ENCODE measurements around the gene KCNAB3. TPM values are rescaled to one million over a fixed set of nuclear protein-coding genes. Genes with fewer than 3 reads are reported as not detected.
A peak's percentile ranks its signal among the peaks of the same experiment; 100 is the strongest.

KCNAB3 gene
- total RNA-seq, result 1 to 10 TPM in 3 of 4 donors, not detected in 1; 1.9 to 7.5 (median 2.4) TPM

GRCh38 chr17:7929158-7930023 is at the start of gene KCNAB3:
Gene KCNAB3, minus strand, starts transcription at chr17:7929856. Its CDS starts 421 bp downstream, at chr17:7929435.
- Histone ChIP-seq H3K9me3 (no peaks in the 10 kb centered on the region), H3K27ac (no peak within 1 kb of the TSS), H3K27me3 (no peaks in the 10 kb centered on the region), H3K4me3 (peak within 1 kb of the TSS; percentile 40), H3K4me1 (peaks cover 44% of the 10 kb centered on the region), H3K36me3 (no peaks in the 10 kb centered on the region)
- no peak for TF ChIP-seq CTCF (IDR thresholded peaks at IDR 0.05)
- no peak for TF ChIP-seq POLR2AphosphoS5 (IDR thresholded peaks at IDR 0.05)
- no peak for TF ChIP-seq EP300 (IDR thresholded peaks at IDR 0.05)
- TF ChIP-seq POLR2A (IDR thresholded peaks at IDR 0.05), result no peak
- WGBS, result 42% methylated on average over 41 of the region's 67 CpGs
- peak in 1 of 2 donors; percentile 58 for DNase-seq (ENCODE audit: low spot score in 2 of 2)

- DNase-seq (ENCODE audit: low spot score in 2 of 2), result no peak
- H3K27me3 ChIP-seq, result no peaks in the 10 kb centered on the region
- H3K36me3 ChIP-seq, result no peaks in the 10 kb centered on the region
- no peaks in the 10 kb centered on the region for H3K4me1 ChIP-seq
- no peak for TF ChIP-seq EP300 (IDR thresholded peaks at IDR 0.05)
- TF ChIP-seq CTCF (IDR thresholded peaks at IDR 0.05), result no peak
- no peak for TF ChIP-seq POLR2A (IDR thresholded peaks at IDR 0.05)
- TF ChIP-seq POLR2AphosphoS5 (IDR thresholded peaks at IDR 0.05), result no peak
- 80% methylated on average over 5 of the region's 5 CpGs for WGBS
- no peak overlapping the region for H3K4me3 ChIP-seq
- H3K27ac ChIP-seq, result no peak overlapping the region
- peaks cover 5% of the 10 kb centered on the region for H3K9me3 ChIP-seq
These were observed 48.1 kb upstream of the KCNAB3 start for GRCh38 chr17:7977805-7978204.

- no peak for DNase-seq (ENCODE audit: low spot score in 2 of 2)
- Histone ChIP-seq H3K4me3 (no peak overlapping the region), H3K27ac (no peak overlapping the region), H3K9me3 (peaks cover 5% of the 10 kb centered on the region), H3K36me3 (no peaks in the 10 kb centered on the region), H3K27me3 (no peaks in the 10 kb centered on the region), H3K4me1 (peaks cover 2% of the 10 kb centered on the region)
- TF ChIP-seq POLR2A (IDR thresholded peaks at IDR 0.05), result no peak
- no peak for TF ChIP-seq CTCF (IDR thresholded peaks at IDR 0.05)
- TF ChIP-seq EP300 (IDR thresholded peaks at IDR 0.05), result no peak
- TF ChIP-seq POLR2AphosphoS5 (IDR thresholded peaks at IDR 0.05), result no peak
- WGBS, result 87% methylated on average over 4 of the region's 4 CpGs
These were observed 47.4 kb upstream of the KCNAB3 start for GRCh38 chr17:7977039-7977438.

- Histone ChIP-seq H3K27me3 (no peaks in the 10 kb centered on the region), H3K27ac (no peak overlapping the region), H3K9me3 (peaks cover 5% of the 10 kb centered on the region), H3K4me3 (no peak overlapping the region), H3K36me3 (no peaks in the 10 kb centered on the region), H3K4me1 (peaks cover 4% of the 10 kb centered on the region)
- DNase-seq (ENCODE audit: low spot score in 2 of 2), result no peak
- TF ChIP-seq CTCF (IDR thresholded peaks at IDR 0.05) (no peak), EP300 (IDR thresholded peaks at IDR 0.05) (no peak), POLR2AphosphoS5 (IDR thresholded peaks at IDR 0.05) (no peak)
These were observed 45.0 kb upstream of the KCNAB3 start for GRCh38 chr17:7974638-7975131.

GRCh38 chr17:7972131-7972785 is 42.6 kb upstream of the KCNAB3 start:
- peaks cover 4% of the 10 kb centered on the region for H3K4me1 ChIP-seq
- H3K4me3 ChIP-seq, result no peak overlapping the region
- no peak overlapping the region for H3K27ac ChIP-seq
- H3K9me3 ChIP-seq, result peaks cover 5% of the 10 kb centered on the region
- H3K36me3 ChIP-seq, result no peaks in the 10 kb centered on the region
- DNase-seq (ENCODE audit: low spot score in 2 of 2), result no peak
- H3K27me3 ChIP-seq, result no peaks in the 10 kb centered on the region
- WGBS, result 92% methylated on average over 8 of the region's 8 CpGs
- TF ChIP-seq EP300 (IDR thresholded peaks at IDR 0.05), result no peak
- TF ChIP-seq POLR2AphosphoS5 (IDR thresholded peaks at IDR 0.05), result no peak
- TF ChIP-seq POLR2A (IDR thresholded peaks at IDR 0.05), result no peak
- TF ChIP-seq CTCF (IDR thresholded peaks at IDR 0.05), result no peak

All from suprapubic skin (tissue), 4 donors.